K562 (cell line): ENCODE measurements around the gene SYNRG. TPM values are rescaled to one million over a fixed set of nuclear protein-coding genes. Genes with fewer than 3 reads are reported as not detected.

ENCODE experiments used
- ATF4 ChIP-seq: fragments of 450-650 bp; formaldehyde crosslinking; IDR thresholded peaks from 2 replicates; pipeline ENCODE4 v1.4.0; 2022; ENCODE audit warnings: mild to moderate bottlenecking, moderate library complexity
- CEBPB ChIP-seq: fragments of 450-650 bp; IDR thresholded peaks from 2 replicates; pipeline ENCODE4 v1.6.1; 2016; ENCODE audit warnings: missing genetic modification characterization, missing compliant biosample characterization
- DIDO1 ChIP-seq: fragments of 450-650 bp; IDR thresholded peaks from 2 replicates; pipeline ENCODE4 v1.6.1; 2016; ENCODE audit warnings: low read depth, missing biosample characterization, missing genetic modification characterization
- FOXA1 ChIP-seq: fragments of 450-650 bp; IDR thresholded peaks from 2 replicates; pipeline ENCODE4 v1.6.1; 2016; ENCODE audit warnings: mild to moderate bottlenecking, borderline replicate concordance
- FUS ChIP-seq: fragments of 200-400 bp; formaldehyde crosslinking; optimal IDR thresholded peaks from 2 replicates; pipeline ENCODE3; 2017; ENCODE audit warnings: low read depth, low read length
- HCFC1 ChIP-seq: IDR thresholded peaks from 2 replicates; pipeline ENCODE4 v1.6.1; 2012; ENCODE audit warnings: low read depth, low read length, improper control_type of control experiment
- HNRNPLL ChIP-seq: fragments of 200-400 bp; formaldehyde crosslinking; IDR thresholded peaks from 2 replicates; pipeline ENCODE4 v1.6.1; 2017; ENCODE audit warnings: low read length, low read depth, mild to moderate bottlenecking; ENCODE audit not compliant: poor library complexity, severe bottlenecking
- KDM1A ChIP-seq, 2 experiments: fragments of 450-650 bp; IDR thresholded peaks; 2 replicates each; pipeline ENCODE4 v1.6.1; 2016; ENCODE audit warnings: mild to moderate bottlenecking in 2 of 2
- MEF2A ChIP-seq: IDR thresholded peaks from 2 replicates; pipeline ENCODE4 v1.6.1; 2011; ENCODE audit warnings: low read depth, mild to moderate bottlenecking, low read length, moderate library complexity; ENCODE audit not compliant: control insufficient read depth
- MXI1 ChIP-seq: IDR thresholded peaks from 2 replicates; pipeline ENCODE4 v1.6.1; 2011; ENCODE audit warnings: low read depth, mild to moderate bottlenecking, improper control_type of control experiment, low read length
- NCOA1 ChIP-seq: fragments of 450-650 bp; IDR thresholded peaks from 2 replicates; pipeline ENCODE4 v1.6.1; 2016; ENCODE audit warnings: low read depth
- NCOA4 ChIP-seq: fragments of 450-650 bp; IDR thresholded peaks from 2 replicates; pipeline ENCODE4 v1.6.1; 2018; ENCODE audit warnings: mild to moderate bottlenecking; ENCODE audit not compliant: partially characterized antibody
- NCOA6 ChIP-seq: fragments of 450-650 bp; IDR thresholded peaks from 2 replicates; pipeline ENCODE4 v1.6.1; 2017; ENCODE audit warnings: mild to moderate bottlenecking
- PATZ1 ChIP-seq: fragments of 250-450 bp; sonication (Bioruptor Pico); IDR thresholded peaks from 2 replicates; pipeline ENCODE4 v1.5.0; 2020; ENCODE audit warnings: mild to moderate bottlenecking, borderline replicate concordance
- PTRF ChIP-seq: fragments of 450-650 bp; IDR thresholded peaks from 2 replicates; pipeline ENCODE4 v1.6.1; 2016; ENCODE audit warnings: mild to moderate bottlenecking, missing genetic modification characterization, missing compliant biosample characterization
- RB1 ChIP-seq: fragments of 450-650 bp; IDR thresholded peaks from 2 replicates; pipeline ENCODE4 v1.6.1; 2017; ENCODE audit warnings: low read depth, mild to moderate bottlenecking
- RBM17 ChIP-seq: fragments of 200-400 bp; formaldehyde crosslinking; IDR thresholded peaks from 2 replicates; pipeline ENCODE4 v1.6.1; 2017; ENCODE audit warnings: low read depth, mild to moderate bottlenecking, low read length, borderline replicate concordance
- SOX6 ChIP-seq: fragments of 450-650 bp; IDR thresholded peaks from 2 replicates; pipeline ENCODE4 v1.6.1; 2014; ENCODE audit warnings: mild to moderate bottlenecking
- TAF9B ChIP-seq: fragments of 450-650 bp; IDR thresholded peaks from 2 replicates; pipeline ENCODE4 v1.6.1; 2018; ENCODE audit warnings: mild to moderate bottlenecking; ENCODE audit not compliant: partially characterized antibody
- THRAP3 ChIP-seq: fragments of 450-650 bp; IDR thresholded peaks from 2 replicates; pipeline ENCODE4 v1.6.1; 2016; ENCODE audit warnings: mild to moderate bottlenecking, inconsistent platforms, borderline replicate concordance
- XRCC4 ChIP-seq: IDR thresholded peaks from one replicate; pipeline ENCODE4 v1.6.1; 2011; ENCODE audit not compliant: insufficient read depth, insufficient read length; ENCODE audit errors: extremely low read depth
- YBX1 ChIP-seq: fragments of 450-650 bp; IDR thresholded peaks from 2 replicates; pipeline ENCODE4 v1.7.1; 2016; ENCODE audit warnings: mild to moderate bottlenecking
- ZNF134 ChIP-seq: fragments of 250-450 bp; sonication (Bioruptor Pico); conservative IDR thresholded peaks from 2 replicates; pipeline ENCODE4 v1.4.0; 2020
- ZNF174 ChIP-seq: fragments of 250-450 bp; sonication (Bioruptor Pico); IDR thresholded peaks from 2 replicates; pipeline ENCODE4 v1.4.0; 2020; ENCODE audit warnings: mild to moderate bottlenecking
- ZNF639 ChIP-seq, 2 experiments: fragments of 200-800 bp in 1 of 2; sonication (Bioruptor generic) in 1 of 2; sonication (generic) in 1 of 2; formaldehyde crosslinking in 1 of 2; IDR thresholded peaks in 1 of 2; conservative IDR thresholded peaks in 1 of 2; 2 replicates each; pipeline versions ENCODE4 v1.5.0 to v1.6.1; 2016 to 2020; ENCODE audit warnings: missing compliant biosample characterization in 1 of 2, missing genetic modification characterization in 1 of 2, missing genetic modification reagents in 1 of 2
- ZNF766 ChIP-seq: fragments of 200-800 bp; sonication (Bioruptor generic); conservative IDR thresholded peaks from 2 replicates; pipeline ENCODE4 v1.6.1; 2016; ENCODE audit warnings: missing genetic modification characterization, missing compliant biosample characterization
- polyA plus RNA-seq, 8 experiments: library from polyadenylated mRNA; depleted of rRNA in 4 of 8; stranded (reverse) in 5 of 8; unstranded in 3 of 8; fragments of >200 nt; fragmentation: Nextera tagmentation in 2 of 8; fragmentation: Illumina TruSeq in 1 of 8; extraction: Ambion mirVana in 2 of 8; extraction: Trizol in 1 of 8; gene quantifications; 2 replicates each; pipeline versions ENCODE4 v1.2.1 to v1.2.3, GENCODE V29; 2011 to 2014; ENCODE audit warnings: inconsistent platforms in 1 of 8, missing spikeins in 1 of 8
- total RNA-seq, 7 experiments: library from RNA; depleted of rRNA in 6 of 7; stranded (reverse); fragments of >200 nt in 6 of 7; fragmentation: Illumina TruSeq in 2 of 7; extraction: Trizol in 2 of 7; gene quantifications; 2 replicates each; pipeline versions ENCODE4 v1.2.1 to v1.2.3, GENCODE V29; 2011 to 2021; ENCODE audit warnings: low replicate concordance in 1 of 7

The SYNRG gene
- total and polyA plus RNA-seq, 9 of the 15 experiments (the other 6 are each of a cell fraction or from before 2014, with no cell fraction given), result 2.9 to 28.2 (median 15.1) TPM

- peak in 1 of 2 experiments; percentile 86; a peak in 2 of 4 replicates for TF ChIP-seq ZNF639 (CRISPR knock-in tag; conservative IDR thresholded peaks at IDR 0.05 in 1 of 2, IDR thresholded peaks at IDR 0.05 in 1 of 2)
- no peak for TF ChIP-seq NCOA4
- TF ChIP-seq RB1, result peak; percentile 86
- peak; percentile 68; the same call in 1 of the 2 replicates for TF ChIP-seq THRAP3
- TF ChIP-seq ZNF766, result no peak; the same call in 1 of the 2 replicates
- TF ChIP-seq MEF2A, result no peak
- TF ChIP-seq DIDO1 (tag), result no peak
- no peak for TF ChIP-seq PATZ1 (CRISPR knock-in tag)
- no peak for TF ChIP-seq PTRF (tag)
- TF ChIP-seq XRCC4, result no peak
- peak; percentile 96 for TF ChIP-seq FUS
- no peak for TF ChIP-seq ATF4 (CRISPR knock-in tag)
- no peak for TF ChIP-seq RBM17
- peak; percentile 32 for TF ChIP-seq HNRNPLL
- TF ChIP-seq ZNF174 (CRISPR knock-in tag), result no peak
- TF ChIP-seq FOXA1, result no peak
- TF ChIP-seq NCOA6, result no peak
- peak; percentile 60; the same call in 1 of the 2 replicates for TF ChIP-seq MXI1
- TF ChIP-seq ZNF134, result no peak
- TF ChIP-seq CEBPB (tag), result no peak
- no peak for TF ChIP-seq NCOA1
- TF ChIP-seq KDM1A (IDR thresholded peaks at IDR 0.05), result peak; percentile 32 to 77; a peak in 3 of 4 replicates
- peak; percentile 80 for TF ChIP-seq SOX6
- TF ChIP-seq YBX1, result no peak
- TF ChIP-seq HCFC1, result peak; percentile 71
- peak; percentile 67 for TF ChIP-seq TAF9B
Measured at GRCh38 chr17:37609170-37610040, at the start of gene SYNRG (continued).
